ENCODE data around the gene SMAD9. TPM values are rescaled to one million over a fixed set of nuclear protein-coding genes. Genes with fewer than 3 reads are reported as not detected.

The SMAD9 gene
- total and polyA plus RNA-seq, 2 of the 13 experiments (the other 11 are each of a cell fraction or from before 2014, with no cell fraction given), result 4.2 to 7.7 TPM

GRCh38 chr13:36839981-36840380, 80.1 kb downstream of the SMAD9 start:
- ChIA-PET POLR2A (no interaction called here), CTCF (ENCODE audit: low intra/inter-chr PET ratio, low total read pairs) (no interaction called here)
- no peak for ATAC-seq
- Histone ChIP-seq H3K4me2 (ENCODE audit: low read depth, low read length) (no peak overlapping the region), H3K9ac (ENCODE audit: insufficient read depth, low read depth, low read length) (no peak overlapping the region), H3K27me3 (ENCODE audit: control insufficient read depth in 1 of 2, insufficient read depth in 2 of 2, low read length in 2 of 2) (no peaks in the 10 kb centered on the region), H3K9me3 (ENCODE audit: low read length) (no peaks in the 10 kb centered on the region), H4K20me1 (ENCODE audit: insufficient read depth, low read length) (no peaks in the 10 kb centered on the region), H2AFZ (ENCODE audit: low read length) (no peak overlapping the region), H3K4me3 (replicated peaks in 1 of 3; ENCODE audit: insufficient read depth in 1 of 3, low read depth in 2 of 3, low read length in 3 of 3) (no peak overlapping the region), H3K79me2 (ENCODE audit: insufficient read depth, low read length) (no peaks in the 10 kb centered on the region), H3K36me3 (replicated peaks in 1 of 2; ENCODE audit: control insufficient read depth in 1 of 2, insufficient read depth in 2 of 2, low read length in 2 of 2) (no peaks in the 10 kb centered on the region; a peak in 1 of 5 replicates), H3K4me1 (ENCODE audit: insufficient read depth, low read length) (no peaks in the 10 kb centered on the region), H3K27ac (ENCODE audit: extremely low read length, insufficient read depth, low read length) (no peak overlapping the region)
- intact Hi-C loops (cut with micrococcal nuclease; ENCODE audit: unreplicated experiment) (no loop called here), in situ Hi-C loops (cut with HindIII; ENCODE audit: extremely low pct_ligation_motif_present, low pct_unique_long_range_greater_than_20kb) (no loop called here)
- 96% methylated on average over 12 of the region's 12 CpGs for WGBS (ENCODE audit: low lambda C conversion rate)
- DNase-seq (ENCODE audit: low spot score), result no peak
- no peak for FAIRE-seq
- BruUV-seq (replicated peaks), result no TSS peak
- TF ChIP-seq ATAD3A (CRISPR knock-in tag; IDR thresholded peaks at IDR 0.05) (no peak), JARID2 (CRISPR knock-in tag; IDR thresholded peaks at IDR 0.05; ENCODE audit: insufficient replicate concordance) (no peak), NCOA1 (CRISPR knock-in tag; IDR thresholded peaks at IDR 0.05) (no peak), NCOA2 (CRISPR knock-in tag; IDR thresholded peaks at IDR 0.05) (no peak), ZNF546 (CRISPR knock-in tag; conservative IDR thresholded peaks at IDR 0.05) (no peak), MATR3 (CRISPR knock-in tag; IDR thresholded peaks at IDR 0.05) (no peak), ZNF205 (CRISPR knock-in tag; IDR thresholded peaks at IDR 0.05) (no peak), ZNF713 (CRISPR knock-in tag; IDR thresholded peaks at IDR 0.05) (no peak), ZNF276 (CRISPR knock-in tag; IDR thresholded peaks at IDR 0.05; ENCODE audit: low read depth) (no peak), TRAFD1 (CRISPR knock-in tag; IDR thresholded peaks at IDR 0.05; ENCODE audit: borderline replicate concordance) (no peak), YEATS4 (CRISPR knock-in tag; IDR thresholded peaks at IDR 0.05; ENCODE audit: borderline replicate concordance) (no peak), KDM3A (CRISPR knock-in tag; IDR thresholded peaks at IDR 0.05; ENCODE audit: low read depth) (no peak), TRIM24 (CRISPR knock-in tag; IDR thresholded peaks at IDR 0.05) (no peak)
- TF ChIP-seq, protein P1, sequence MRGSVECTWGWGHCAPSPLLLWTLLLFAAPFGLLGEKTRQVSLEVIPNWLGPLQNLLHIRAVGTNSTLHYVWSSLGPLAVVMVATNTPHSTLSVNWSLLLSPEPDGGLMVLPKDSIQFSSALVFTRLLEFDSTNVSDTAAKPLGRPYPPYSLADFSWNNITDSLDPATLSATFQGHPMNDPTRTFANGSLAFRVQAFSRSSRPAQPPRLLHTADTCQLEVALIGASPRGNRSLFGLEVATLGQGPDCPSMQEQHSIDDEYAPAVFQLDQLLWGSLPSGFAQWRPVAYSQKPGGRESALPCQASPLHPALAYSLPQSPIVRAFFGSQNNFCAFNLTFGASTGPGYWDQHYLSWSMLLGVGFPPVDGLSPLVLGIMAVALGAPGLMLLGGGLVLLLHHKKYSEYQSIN (CRISPR knock-in tag; IDR thresholded peaks at IDR 0.05; ENCODE audit: borderline replicate concordance), result no peak
- TF ChIP-seq, protein P2, sequence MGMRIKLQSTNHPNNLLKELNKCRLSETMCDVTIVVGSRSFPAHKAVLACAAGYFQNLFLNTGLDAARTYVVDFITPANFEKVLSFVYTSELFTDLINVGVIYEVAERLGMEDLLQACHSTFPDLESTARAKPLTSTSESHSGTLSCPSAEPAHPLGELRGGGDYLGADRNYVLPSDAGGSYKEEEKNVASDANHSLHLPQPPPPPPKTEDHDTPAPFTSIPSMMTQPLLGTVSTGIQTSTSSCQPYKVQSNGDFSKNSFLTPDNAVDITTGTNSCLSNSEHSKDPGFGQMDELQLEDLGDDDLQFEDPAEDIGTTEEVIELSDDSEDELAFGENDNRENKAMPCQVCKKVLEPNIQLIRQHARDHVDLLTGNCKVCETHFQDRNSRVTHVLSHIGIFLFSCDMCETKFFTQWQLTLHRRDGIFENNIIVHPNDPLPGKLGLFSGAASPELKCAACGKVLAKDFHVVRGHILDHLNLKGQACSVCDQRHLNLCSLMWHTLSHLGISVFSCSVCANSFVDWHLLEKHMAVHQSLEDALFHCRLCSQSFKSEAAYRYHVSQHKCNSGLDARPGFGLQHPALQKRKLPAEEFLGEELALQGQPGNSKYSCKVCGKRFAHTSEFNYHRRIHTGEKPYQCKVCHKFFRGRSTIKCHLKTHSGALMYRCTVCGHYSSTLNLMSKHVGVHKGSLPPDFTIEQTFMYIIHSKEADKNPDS (CRISPR knock-in tag; IDR thresholded peaks at IDR 0.05), result no peak
- TF ChIP-seq, protein P3, sequence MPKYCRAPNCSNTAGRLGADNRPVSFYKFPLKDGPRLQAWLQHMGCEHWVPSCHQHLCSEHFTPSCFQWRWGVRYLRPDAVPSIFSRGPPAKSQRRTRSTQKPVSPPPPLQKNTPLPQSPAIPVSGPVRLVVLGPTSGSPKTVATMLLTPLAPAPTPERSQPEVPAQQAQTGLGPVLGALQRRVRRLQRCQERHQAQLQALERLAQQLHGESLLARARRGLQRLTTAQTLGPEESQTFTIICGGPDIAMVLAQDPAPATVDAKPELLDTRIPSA (CRISPR knock-in tag; IDR thresholded peaks at IDR 0.05; ENCODE audit: borderline replicate concordance), result no peak
- TF ChIP-seq, protein P4, sequence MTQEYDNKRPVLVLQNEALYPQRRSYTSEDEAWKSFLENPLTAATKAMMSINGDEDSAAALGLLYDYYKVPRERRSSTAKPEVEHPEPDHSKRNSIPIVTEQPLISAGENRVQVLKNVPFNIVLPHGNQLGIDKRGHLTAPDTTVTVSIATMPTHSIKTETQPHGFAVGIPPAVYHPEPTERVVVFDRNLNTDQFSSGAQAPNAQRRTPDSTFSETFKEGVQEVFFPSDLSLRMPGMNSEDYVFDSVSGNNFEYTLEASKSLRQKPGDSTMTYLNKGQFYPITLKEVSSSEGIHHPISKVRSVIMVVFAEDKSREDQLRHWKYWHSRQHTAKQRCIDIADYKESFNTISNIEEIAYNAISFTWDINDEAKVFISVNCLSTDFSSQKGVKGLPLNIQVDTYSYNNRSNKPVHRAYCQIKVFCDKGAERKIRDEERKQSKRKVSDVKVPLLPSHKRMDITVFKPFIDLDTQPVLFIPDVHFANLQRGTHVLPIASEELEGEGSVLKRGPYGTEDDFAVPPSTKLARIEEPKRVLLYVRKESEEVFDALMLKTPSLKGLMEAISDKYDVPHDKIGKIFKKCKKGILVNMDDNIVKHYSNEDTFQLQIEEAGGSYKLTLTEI (CRISPR knock-in tag; conservative IDR thresholded peaks at IDR 0.05), result no peak

All from HepG2 (cell line).